KBM-7 (cell line): Measurements from ENCODE around the gene KIFC3.
A peak's percentile ranks its signal among the peaks of the same experiment; 100 is the strongest.
"Not testable (repeated sequence)": the region's sequence is repeated elsewhere in the genome, so short reads cannot be mapped to it uniquely, and the experiment has no call there.

Experiments
- DNase-seq: peaks from one replicate; pipeline ENCODE4 v3.0.0-alpha.2; 2015
- in situ Hi-C: fragments of 300-500 bp; cut with MboI; formaldehyde crosslinking; loops from 2 replicates; pipeline ENCODE4 v1.14.3; 2020; ENCODE audit warnings: low sequenced_read_pairs, low pct_unique_long_range_greater_than_20kb, mixed read lengths

Gene KIFC3

DNA sequence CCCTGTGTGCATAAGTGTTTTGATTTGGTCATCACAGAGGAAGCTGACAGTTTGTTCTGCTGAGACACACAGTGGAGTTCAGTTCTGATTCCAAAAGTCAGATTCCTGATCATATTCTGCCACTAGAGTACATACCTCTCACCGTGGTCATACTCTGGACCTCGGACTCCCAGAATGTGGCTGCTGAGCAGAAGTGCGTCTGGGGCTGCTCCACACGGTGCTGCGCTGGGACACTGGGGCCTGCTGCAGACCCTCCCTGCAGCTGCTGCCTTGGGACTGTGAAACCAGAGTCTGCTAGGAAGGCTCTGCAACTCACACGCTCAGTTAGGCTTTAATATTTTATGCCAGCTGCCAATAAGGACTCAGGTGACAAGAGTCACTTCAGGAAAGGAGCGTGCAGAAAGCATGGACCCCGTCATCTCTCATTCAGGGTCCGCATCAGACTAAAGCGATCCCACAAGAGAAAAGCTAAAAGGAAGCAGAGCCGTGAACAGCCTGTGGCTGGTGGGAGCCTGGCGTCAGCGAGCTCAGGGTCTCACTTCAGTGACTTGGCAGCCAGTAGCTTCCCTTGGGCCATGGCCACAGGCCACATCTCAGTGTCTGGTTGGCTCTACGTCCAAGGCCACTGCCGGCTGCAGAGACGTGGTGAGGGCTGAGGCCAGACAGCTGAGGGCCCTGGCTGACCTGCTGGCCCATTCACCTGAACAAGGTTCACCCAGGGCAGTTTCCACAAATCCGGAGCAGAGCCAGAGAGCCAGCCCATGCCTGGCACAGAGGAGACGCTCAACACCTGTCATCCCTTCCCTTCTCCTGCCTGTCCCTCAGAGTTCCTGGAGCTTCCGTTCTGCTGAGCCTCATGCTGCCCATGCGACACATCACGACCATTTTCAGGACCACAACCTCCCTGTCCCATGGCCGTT is 24.7 kb upstream of the KIFC3 start:
- no peak for DNase-seq
- in situ Hi-C loops: no loop called here

DNA sequence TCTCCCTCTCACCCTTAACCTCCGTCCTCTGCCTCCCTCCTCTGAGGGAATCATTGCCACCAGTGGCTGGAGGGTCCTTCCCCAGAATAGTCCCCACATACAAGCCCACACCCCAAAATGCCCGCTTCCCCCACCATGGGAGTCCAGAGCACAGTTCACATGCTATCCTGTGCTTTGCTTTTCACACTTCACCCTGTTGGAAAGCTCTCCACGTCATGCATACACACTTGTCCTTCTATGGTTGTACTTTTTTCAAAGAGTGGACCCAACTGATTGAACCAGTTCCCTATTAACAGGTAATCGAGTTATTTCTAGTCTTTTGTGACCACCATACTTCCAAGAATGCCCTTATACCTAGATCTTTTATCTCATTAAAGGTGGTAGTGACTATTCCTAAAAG is 23.8 kb upstream of the KIFC3 start:
- in situ Hi-C loops: no loop called here
- DNase-seq: no peak

DNA sequence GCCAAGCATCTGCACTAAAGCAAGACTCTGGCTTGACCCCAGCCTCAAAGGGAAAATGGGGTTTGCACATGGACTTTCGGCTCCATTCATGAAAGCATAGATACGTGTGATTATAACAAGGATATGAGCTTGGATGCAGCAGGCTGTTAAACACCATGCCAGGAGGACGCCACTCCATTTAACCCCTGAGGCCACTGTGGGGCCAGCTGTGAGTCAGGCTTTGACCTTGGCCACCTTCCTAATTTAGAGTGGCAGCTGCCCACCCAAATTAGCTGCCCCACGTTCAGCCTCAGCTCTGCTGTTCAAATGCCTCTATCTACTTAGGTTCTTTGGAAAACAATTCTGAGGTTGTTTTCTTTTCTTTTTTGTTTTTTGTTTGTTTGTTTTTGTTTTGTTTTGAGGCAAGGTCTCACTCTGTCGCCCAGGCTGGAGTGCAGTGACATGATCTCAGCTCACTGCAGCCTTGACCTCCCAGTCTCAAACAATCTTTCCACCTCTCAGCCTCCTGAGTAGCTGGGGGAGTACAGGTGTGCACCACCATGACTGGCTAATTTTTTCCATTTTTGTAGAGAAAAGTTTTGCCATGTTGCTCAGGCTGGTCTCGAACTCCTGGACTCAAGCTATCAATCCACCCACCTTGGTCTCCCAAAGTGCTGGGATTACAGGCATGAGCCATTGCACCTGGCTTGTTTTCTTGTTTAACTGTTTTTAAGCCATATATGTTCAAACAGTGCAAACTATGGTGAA is 23.2 kb upstream of the KIFC3 start:
- in situ Hi-C loops: no loop called here
- no peak for DNase-seq

DNA sequence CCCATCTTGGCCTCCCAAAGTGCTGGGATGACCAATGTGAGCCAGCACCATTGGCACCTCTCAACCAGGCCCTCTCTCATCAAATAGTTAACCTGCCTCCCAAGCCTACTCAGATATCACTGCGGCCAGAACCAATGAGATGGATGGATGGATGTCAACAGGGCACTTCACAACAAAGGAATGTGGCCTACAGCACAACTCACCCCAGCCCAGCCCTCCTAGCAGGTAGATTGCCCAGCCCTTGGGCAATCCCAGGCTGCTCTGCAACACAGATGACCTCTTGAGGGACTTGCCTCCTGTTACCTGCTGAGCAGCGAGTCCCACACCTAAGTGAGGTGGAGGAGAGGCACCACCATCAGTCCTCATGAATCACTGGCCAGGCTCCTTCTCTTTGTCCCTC is 22.6 kb upstream of the KIFC3 start:
- in situ Hi-C loops: no loop called here
- DNase-seq: no peak

DNA sequence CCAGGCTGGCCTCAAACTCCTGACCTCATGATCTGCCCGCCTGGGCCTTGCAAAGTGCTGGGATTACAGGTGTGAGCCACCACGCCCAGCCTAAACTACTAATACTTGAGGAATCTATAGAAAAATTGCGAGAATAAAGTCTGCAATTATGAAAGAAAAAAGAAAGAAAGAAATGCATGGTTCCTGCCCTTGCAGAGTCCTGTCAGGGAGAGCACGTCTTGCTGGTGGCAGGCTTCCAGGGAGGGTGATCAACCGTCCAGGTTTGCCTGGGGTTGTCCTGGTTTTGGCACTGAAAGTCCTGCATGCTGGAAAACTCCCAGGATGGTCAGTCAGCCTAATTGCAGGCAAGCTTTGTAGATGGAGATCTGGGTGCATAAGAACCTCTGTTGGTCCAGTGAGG is 21.5 kb upstream of the KIFC3 start:
- DNase-seq: no peak
- in situ Hi-C loops: no loop called here

DNA sequence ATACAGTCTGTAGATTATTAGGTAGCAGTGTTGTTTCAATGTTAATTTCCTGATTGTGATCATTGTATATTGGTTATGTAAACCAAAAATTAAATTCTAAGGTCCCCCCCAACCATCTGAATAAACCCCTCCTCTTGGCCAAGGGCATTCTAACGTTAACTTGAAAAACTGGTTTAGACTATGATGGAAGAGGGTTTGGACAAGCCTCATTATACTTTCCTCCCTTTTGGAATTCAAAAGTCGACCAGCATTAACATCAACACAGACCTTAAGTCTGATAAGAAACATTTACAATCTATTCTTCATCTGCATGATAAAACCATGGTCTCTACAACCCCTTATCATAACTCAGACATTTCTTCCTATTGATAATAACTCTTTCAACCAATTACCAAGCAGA is 20.6 kb upstream of the KIFC3 start:
- in situ Hi-C loops: no loop called here
- DNase-seq: no peak

DNA sequence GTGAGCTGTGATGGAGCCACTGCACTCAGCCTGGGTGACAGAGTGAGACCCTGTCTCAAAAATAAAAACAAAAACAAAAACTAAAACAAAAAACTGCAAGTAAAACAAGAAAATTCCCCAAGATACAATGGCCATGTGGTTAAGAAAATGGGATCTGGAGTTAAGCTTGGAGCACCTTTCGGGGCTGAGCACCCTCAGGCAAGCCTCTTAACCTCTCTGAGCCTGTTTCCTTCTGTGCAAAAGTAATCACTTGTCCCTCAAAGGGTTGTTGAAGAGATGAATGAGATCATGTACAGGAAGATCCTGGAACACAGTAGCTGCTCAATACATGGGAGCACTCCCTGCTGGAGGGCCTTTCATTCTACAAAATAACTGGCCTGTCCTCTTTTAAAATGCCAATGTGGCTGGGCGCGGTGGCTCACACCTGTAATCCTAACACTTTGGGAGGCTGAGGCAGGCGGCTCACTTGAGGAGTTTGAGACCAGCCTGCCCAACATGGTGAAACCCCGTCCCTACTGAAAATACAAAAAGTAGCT is 19.8 kb upstream of the KIFC3 start:
- in situ Hi-C loops: no loop called here
- no peak for DNase-seq

DNA sequence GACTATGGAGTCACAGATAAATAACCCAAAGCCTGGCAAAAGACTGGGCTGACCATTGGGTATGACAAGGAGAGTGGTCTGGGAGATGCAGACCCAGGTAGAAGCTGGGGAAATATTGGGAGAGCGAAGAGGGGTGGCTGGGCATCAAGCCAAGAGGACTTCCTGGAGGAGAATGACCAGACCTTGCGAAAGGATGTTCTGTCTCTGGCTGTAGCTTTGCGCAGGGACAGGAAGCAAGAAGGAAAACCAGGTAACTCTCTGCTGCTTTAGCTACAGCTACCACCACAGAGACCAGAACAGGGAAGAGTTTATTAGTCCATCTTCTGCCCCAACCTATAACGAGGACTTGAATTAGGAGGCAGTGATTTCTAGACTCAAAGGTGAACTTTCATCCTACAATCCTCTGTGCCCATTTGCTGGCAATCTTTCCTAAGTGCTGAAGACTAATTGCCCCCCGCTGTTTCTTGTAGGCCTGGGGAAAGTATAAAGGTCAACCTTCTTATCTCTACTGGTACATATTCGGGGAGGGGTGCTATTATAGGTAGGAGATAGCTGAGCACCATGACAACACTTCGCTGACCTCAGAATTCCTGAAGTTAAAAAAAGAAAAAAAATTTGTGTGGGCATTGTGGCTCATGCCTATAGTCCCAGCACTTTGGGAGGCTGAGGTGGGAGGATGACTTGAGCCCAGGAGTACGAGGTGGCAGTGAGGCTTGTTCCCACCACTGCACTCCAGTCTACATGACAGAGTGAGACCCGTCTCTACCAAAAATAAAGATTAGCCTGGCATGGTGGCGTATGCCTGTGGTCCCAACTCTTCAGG is 19.1 kb upstream of the KIFC3 start:
- DNase-seq: no peak
- in situ Hi-C loops: no loop called here

DNA sequence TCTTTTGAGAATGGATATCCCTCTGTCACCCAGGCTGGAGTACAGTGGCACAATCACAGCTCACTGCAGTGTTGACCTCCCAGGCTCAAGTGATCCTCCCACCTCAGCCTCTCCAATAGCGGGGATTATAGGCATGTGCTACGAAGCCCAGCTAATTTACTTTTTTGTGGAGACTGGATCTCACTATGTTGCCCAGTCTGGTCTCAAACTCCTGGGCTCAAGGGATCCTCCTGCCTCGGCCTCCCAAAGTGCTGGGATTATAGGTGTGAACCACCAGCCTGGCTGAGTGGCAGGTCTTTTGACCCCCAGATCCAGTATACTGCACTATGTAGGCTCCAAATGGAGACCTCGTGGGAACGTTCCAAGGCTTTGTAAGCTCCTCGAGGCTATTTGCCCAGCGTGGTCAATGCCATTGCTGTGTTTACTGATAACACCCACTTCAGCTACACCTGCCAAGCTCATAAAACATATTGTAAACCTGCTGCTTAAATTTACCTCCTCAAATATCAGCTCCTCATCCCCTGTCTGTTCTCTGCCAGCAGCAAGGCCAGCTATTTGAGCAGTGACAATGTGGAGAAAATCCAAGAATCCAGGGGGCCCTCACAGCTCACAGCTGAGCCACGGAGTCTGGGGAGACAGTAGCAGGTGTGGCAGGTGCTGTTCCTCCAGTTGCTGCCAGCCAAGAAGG is 16.2 kb upstream of the KIFC3 start:
- DNase-seq: no peak
- in situ Hi-C loops: no loop called here

DNA sequence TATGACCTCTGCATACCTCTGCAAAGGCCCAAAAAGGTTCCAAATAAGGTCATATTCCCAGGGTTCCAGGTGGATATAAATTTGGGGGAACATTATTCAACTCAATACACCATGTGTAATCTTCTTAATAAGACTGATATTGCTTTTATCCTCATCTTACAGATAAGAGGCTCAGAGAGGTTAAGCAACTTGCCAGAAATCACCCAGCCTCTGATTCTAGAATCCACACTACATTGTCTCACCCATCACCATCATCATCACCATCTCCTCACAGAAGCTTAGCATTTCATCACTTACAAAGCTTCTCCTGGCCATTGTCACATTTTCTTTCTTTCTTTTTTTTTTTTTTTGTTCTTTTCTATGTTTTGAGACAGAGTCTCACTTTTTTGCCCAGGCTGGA is 15.4 kb upstream of the KIFC3 start:
- DNase-seq: no peak
- in situ Hi-C loops: no loop called here

DNA sequence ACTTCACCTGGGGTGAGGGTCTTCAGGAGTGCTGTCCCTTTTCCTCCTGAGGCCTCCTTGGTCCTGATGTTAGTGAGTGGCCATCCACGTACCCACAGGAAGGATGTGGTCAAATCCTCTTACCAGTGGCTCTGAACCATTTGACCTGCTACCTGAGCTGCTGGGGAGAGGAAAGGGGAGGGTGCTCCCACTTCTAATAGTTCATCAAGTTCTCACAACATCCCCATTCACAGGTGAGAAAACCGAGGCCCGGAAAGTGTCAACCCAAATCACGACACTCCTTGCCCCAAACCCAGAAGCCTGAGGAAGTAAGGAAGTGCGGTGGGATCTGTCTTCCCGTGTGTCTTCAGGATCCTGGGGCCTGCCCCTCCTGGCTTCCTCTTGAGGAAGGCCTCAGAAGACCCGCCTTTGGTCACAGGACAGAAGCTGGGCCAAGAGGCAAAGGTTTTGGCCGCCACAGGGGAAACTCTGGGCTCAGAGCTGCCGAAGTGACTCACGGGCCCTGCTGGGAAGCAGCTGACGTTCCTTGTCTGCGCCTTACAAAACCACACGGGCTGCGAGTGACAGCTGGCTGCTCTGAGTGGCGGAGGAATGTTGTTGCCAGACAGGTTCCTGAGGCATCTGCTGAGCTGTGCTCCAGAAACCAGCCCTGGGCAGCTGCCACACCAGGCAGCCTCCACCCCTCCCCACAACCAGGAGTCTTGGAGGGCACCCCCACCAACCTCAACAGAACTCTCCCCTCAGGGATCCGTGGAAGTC is 13.9 kb upstream of the KIFC3 start:
- in situ Hi-C loops: no loop called here
- DNase-seq: peak; percentile 66

DNA sequence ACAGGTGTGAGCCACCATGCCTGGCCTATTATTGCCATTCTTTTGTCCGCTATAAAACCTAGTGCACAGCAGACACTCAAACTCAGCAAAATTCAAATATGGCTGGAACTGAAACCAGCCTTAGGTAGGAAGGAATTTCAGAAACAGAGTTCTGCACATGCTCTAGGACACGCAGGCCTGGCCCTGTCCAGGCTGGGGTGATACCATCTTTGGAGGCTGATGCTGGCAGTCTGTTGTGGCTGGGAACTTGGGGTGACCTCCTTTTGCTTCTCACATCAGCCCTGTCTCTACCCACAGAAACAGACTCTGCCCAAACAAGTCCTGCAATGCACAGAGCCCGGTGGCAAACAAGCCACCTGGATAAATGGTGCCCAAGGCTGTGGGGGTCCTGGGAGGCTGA is 12.6 kb upstream of the KIFC3 start:
- in situ Hi-C loops: no loop called here
- DNase-seq: no peak

DNA sequence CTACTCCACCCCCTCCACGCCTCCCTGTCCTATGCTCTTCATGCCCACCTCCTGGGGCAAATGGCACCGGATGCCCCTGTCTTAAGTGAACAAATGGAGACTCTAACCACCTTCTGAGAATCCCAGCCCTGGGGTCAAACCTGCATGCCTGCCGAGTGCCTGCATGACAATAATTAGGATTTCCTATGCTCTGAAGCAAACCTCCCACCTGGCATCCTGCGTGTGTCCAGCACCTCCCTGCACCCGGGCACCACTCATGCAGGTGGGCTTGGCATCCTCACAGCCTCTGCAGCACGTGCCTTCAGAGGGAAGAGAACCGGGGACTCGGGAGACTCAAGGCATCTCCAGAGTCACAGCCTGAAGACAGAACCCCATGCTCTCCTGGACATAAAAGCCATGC is 11.2 kb upstream of the KIFC3 start:
- in situ Hi-C loops: no loop called here
- DNase-seq: no peak

DNA sequence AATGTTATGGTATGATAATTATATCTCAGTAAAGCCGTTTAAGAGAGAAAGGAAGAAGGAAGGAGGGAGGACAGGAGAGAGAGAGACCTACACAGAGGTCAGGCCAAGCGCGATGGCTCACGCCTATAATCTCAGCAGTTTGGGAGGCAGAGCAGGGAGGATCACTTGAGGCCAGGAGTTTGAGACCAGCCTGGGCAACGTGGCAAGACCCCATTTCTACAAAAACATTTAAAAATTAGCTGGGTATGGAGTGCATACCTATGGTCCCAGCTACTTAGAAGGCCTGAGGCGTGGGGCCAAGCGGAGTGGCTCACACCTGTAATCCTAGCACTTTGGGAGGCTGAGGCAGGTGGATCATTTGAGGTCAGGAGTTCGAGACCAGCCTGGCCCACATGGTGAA is 9.0 kb upstream of the KIFC3 start:
- in situ Hi-C loops, DNase-seq: not testable (repeated sequence)

DNA sequence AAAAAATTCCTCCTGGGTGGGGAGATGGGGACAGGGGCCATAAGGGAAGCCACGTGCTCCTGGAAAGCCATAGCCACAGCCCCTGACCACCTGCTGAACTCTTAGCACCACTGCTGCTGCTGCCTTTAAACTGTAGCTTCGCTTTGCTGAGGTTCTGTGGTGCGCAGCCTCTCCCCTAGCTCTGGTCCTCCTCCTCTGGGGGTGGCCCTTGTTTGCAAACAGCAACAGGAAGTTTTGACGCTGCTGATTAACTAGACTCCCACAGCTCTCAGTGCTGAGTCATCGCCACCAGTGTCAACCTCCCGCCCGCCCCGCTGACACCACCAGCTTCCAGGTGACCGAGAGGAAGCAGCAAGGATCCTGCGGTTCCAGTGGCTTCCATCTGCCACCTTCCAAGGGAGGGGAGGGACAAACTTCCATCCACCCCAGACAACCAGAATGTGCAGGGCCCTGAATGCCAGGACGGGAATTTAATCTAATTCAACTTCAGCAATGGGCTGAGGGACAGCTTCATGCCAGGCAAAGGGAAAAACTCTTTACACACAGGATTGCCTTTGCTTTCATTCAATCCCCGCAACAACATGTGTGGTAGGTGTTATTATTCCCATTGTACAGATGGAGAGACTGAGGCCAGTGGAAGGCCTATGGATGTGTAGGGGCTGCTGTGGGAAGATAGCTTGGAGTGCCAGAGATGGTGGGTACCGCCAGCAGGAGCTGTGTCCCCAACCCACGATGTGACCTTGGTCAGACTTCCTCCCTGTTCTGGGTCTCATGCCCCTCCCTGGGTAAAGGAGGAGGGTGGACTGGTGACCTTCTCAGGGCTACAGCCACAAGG is 8.1 kb upstream of the KIFC3 start:
- in situ Hi-C loops: no loop called here

DNA sequence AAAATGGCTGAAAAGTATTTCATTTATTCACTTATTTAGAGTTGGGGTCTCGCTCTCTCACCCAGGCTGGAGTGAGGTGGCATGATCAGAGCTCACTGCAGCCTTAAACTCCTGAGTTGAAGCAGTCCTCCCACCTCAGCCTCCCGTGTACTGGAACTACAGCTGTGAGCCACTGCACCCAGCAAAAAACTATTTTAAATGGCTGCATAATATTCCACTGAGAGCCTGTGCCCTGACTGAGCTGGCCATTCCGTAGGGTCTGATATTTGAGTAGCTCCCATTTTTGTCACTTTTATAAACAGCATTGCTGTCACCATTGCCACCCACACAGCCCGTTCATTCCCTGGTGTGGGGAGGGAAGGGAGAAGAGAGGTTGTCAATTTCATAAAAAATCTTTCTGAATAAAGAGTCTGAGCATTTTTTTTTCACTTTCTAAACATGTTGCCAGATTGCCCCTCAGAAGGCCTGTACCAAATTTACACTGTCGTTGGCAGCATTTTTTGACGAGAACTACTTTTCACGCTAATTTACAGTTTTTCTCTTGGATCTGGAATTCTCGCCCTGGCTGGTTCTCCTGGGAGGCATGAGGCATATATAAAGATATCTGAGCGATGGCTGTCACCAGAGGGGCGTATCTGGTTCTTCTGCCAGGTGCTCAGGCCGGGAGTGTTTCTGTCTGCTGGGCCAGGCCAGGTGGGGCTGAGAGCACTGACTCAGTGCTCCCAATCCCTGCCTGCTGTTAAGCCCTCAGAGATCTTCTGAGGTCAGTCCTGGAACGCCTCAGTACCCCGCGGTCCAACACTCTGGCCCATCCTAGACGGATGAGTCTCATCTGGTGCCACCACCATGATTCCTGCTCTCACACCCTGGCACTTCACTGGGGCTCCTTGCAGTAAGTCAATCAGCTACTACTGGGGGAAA is 7.2 kb upstream of the KIFC3 start:
- in situ Hi-C loops: no loop called here
- DNase-seq: no peak

More for the DNA sequence above, 8.1 kb upstream of the KIFC3 start:
- peak; percentile 95 for DNase-seq
